Gastrocnemius medialis (tissue), 4 donors: ENCODE data around the gene ACAN. TPM values are rescaled to one million over a fixed set of nuclear protein-coding genes. Genes with fewer than 3 reads are reported as not detected.

Source experiments
- ATAC-seq, 2 donors: fragments of 150-250 bp; one replicate each; pipeline ENCODE4 v1.9.1; 2016
- DNase-seq, 2 donors: peaks; one replicate each; pipeline ENCODE4 v3.0.0-alpha.2; 2019
- H3K27ac ChIP-seq, 4 donors: fragments of 200-600 bp; sonication (generic); 1 replicate in 1 of 4; 2 replicates in 3 of 4; pipeline ENCODE4 v1.5.1; 2016 to 2018; ENCODE audit warnings: mild to moderate bottlenecking in 2 of 4, moderate library complexity in 1 of 4
- H3K27me3 ChIP-seq, 3 donors: fragments of 200-600 bp; sonication (generic) in 2 of 3; 1 replicate in 1 of 3; 2 replicates in 2 of 3; pipeline versions ENCODE4 v1.5.1 to v1.6.0; 2016 to 2019; ENCODE audit warnings: mild to moderate bottlenecking in 1 of 3, moderate library complexity in 1 of 3
- H3K36me3 ChIP-seq, 2 donors: fragments of 200-600 bp; sonication (generic) in 1 of 2; one replicate each; pipeline ENCODE4 v1.5.1; 2017 to 2018
- H3K4me1 ChIP-seq, 2 donors: fragments of 200-600 bp; sonication (generic) in 1 of 2; one replicate each; pipeline ENCODE4 v1.5.1; 2016 to 2017; ENCODE audit warnings: mild to moderate bottlenecking in 2 of 2
- H3K4me3 ChIP-seq, 4 donors: fragments of 200-600 bp; sonication (generic) in 3 of 4; 1 replicate in 1 of 4; 2 replicates in 3 of 4; pipeline ENCODE4 v1.5.1; 2016 to 2019; ENCODE audit warnings: mild to moderate bottlenecking in 2 of 4
- H3K9me3 ChIP-seq, 3 donors: fragments of 200-600 bp; sonication (generic) in 2 of 3; 1 replicate in 1 of 3; 2 replicates in 2 of 3; pipeline ENCODE4 v1.5.1; 2016 to 2019
- CTCF ChIP-seq, 5 experiments: fragments of 450-650 bp in 3 of 5; fragments of 200-600 bp in 2 of 5; sonication (generic) in 2 of 5; IDR thresholded peaks in 4 of 5; conservative IDR thresholded peaks in 1 of 5; 1 replicate in 4 of 5; 2 replicates in 1 of 5; pipeline ENCODE4 v1.5.1; 2016 to 2019; ENCODE audit warnings: antibody characterized with exemption in 5 of 5, mild to moderate bottlenecking in 3 of 5, moderate library complexity in 3 of 5
- POLR2A ChIP-seq, 2 donors: fragments of 450-650 bp; IDR thresholded peaks; one replicate each; pipeline ENCODE4 v1.6.1; 2017; ENCODE audit warnings: antibody characterized with exemption in 2 of 2, mild to moderate bottlenecking in 2 of 2, moderate library complexity in 2 of 2
- in situ Hi-C, 4 donors: fragments of 200-750 bp; cut with MboI; loops; one replicate each; pipeline versions ENCODE4 v1.15.0 to v1.8.0; 2017; ENCODE audit warnings: low sequenced_read_pairs in 4 of 4
- intact Hi-C: fragments of 100-400 bp; cut with DNase I; formaldehyde crosslinking; loops from one replicate; pipeline ENCODE4 v1.15.1; 2023; ENCODE audit warnings: low total_unique reads
- total RNA-seq, 4 donors: library from RNA; depleted of rRNA; stranded (reverse); fragments of >200 nt; gene quantifications; one replicate each; pipeline versions ENCODE4 v1.1.0 to v1.2.3, GENCODE V29; 2016

ACAN gene
- total RNA-seq, 4 donors from 2014 or later: 0.04 to 1.7 TPM; not detected in 2

GRCh38 chr15:88844749-88845386, 41.6 kb downstream of the ACAN start:
- no peaks in the 10 kb centered on the region for H3K27me3 ChIP-seq
- H3K4me3 ChIP-seq: no peak overlapping the region
- ATAC-seq: no peak
- H3K36me3 ChIP-seq: no peaks in the 10 kb centered on the region
- DNase-seq: no peak
- in situ Hi-C loops (loop anchor here in 2 of 4 donors (25.0 kb wide), 1 partner anchor 183 kb away; no protein-coding TSS in a partner anchor), intact Hi-C loops (no loop called here)
- no peak overlapping the region for H3K27ac ChIP-seq
- TF ChIP-seq CTCF (IDR thresholded peaks at IDR 0.05 in 4 of 5, conservative IDR thresholded peaks at IDR 0.05 in 1 of 5) (no peak), POLR2A (IDR thresholded peaks at IDR 0.05) (no peak)
- no peaks in the 10 kb centered on the region for H3K9me3 ChIP-seq
- no peaks in the 10 kb centered on the region for H3K4me1 ChIP-seq

GRCh38 chr15:88845616-88846015, 42.4 kb downstream of the ACAN start:
- Histone ChIP-seq H3K36me3 (no peaks in the 10 kb centered on the region), H3K4me3 (no peak overlapping the region), H3K27me3 (no peaks in the 10 kb centered on the region), H3K4me1 (no peaks in the 10 kb centered on the region), H3K9me3 (no peaks in the 10 kb centered on the region), H3K27ac (no peak overlapping the region)
- in situ Hi-C loops: loop anchor here in 2 of 4 donors (25.0 kb wide), 1 partner anchor 183 kb away; no protein-coding TSS in a partner anchor
- no peak for TF ChIP-seq CTCF (IDR thresholded peaks at IDR 0.05 in 4 of 5, conservative IDR thresholded peaks at IDR 0.05 in 1 of 5)
- no peak for TF ChIP-seq POLR2A (IDR thresholded peaks at IDR 0.05)
- ATAC-seq (no peak), DNase-seq (no peak)
- intact Hi-C loops: no loop called here

- Histone ChIP-seq H3K36me3 (no peaks in the 10 kb centered on the region), H3K27ac (no peak overlapping the region), H3K27me3 (peaks cover 0 to under 1% (median 0%) of the 10 kb centered on the region in 3 donors), H3K4me1 (no peaks in the 10 kb centered on the region), H3K4me3 (no peak overlapping the region), H3K9me3 (no peaks in the 10 kb centered on the region)
- ATAC-seq (no peak), DNase-seq (no peak)
- intact Hi-C loops: no loop called here
- TF ChIP-seq POLR2A (IDR thresholded peaks at IDR 0.05): no peak
- no peak for TF ChIP-seq CTCF (IDR thresholded peaks at IDR 0.05 in 4 of 5, conservative IDR thresholded peaks at IDR 0.05 in 1 of 5)
- in situ Hi-C loops: loop anchor here in 2 of 4 donors (25.0 kb wide), 1 partner anchor 185 kb away; no protein-coding TSS in a partner anchor
Measured at GRCh38 chr15:88847144-88847543, 43.9 kb downstream of the ACAN start.

- H3K4me3 ChIP-seq: no peak overlapping the region
- ATAC-seq: no peak
- H3K27me3 ChIP-seq: peaks cover 0 to 6% (median 0%) of the 10 kb centered on the region in 3 donors
- in situ Hi-C loops (loop anchor here in 2 of 4 donors (25.0 kb wide), 1 partner anchor 186 kb away; no protein-coding TSS in a partner anchor), intact Hi-C loops (no loop called here)
- no peak for DNase-seq
- no peaks in the 10 kb centered on the region for H3K9me3 ChIP-seq
- no peaks in the 10 kb centered on the region for H3K36me3 ChIP-seq
- no peaks in the 10 kb centered on the region for H3K4me1 ChIP-seq
- no peak overlapping the region for H3K27ac ChIP-seq
- TF ChIP-seq POLR2A (IDR thresholded peaks at IDR 0.05) (no peak), CTCF (IDR thresholded peaks at IDR 0.05 in 4 of 5, conservative IDR thresholded peaks at IDR 0.05 in 1 of 5) (no peak)
Measured at GRCh38 chr15:88848203-88848602, 45.0 kb downstream of the ACAN start.
